Measurements from ENCODE around the gene GOLPH3. TPM values are rescaled to one million over a fixed set of nuclear protein-coding genes. Genes with fewer than 3 reads are reported as not detected.

Gene GOLPH3
- polyA plus RNA-seq, 1 donor from 2014 or later, result 75.8 TPM

DNA sequence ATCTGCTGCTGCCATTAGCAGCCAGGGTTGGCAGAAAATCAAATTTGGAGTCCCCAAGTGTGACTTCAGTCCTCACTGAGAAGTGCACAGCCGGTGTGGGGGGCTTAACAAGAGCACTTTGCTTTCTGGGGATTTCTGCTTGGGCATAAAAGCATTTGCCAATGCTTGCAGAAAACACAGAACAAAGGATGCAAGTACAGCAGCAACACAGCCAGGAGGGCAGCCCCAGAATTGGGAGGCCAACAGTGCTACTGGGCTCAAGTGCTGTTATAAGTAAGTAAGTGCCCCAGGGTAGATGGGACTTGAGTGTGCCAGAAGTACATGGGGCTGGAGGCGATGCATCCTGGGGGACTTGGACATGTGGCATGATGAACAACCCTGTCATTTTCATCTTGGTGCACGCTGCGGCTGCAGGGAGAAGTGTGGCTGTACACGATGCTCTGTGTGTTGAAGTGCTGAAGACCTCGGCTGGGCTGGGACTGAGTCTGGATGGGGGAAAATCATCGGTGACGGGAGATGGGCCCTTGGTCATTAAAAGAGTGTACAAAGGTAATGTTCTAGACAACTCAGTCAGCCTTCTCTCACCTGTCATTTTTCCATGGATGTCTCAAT lies 73.3 kb downstream of the GOLPH3 start:
- Histone ChIP-seq H3K36me3 (ENCODE audit: insufficient read depth, low read length) (peaks cover 13% of the 10 kb centered on the region), H4K20me1 (ENCODE audit: insufficient read depth) (no peaks in the 10 kb centered on the region), H3K4me2 (ENCODE audit: low read length) (no peak overlapping the region), H3K4me3 (ENCODE audit: low read length) (no peak overlapping the region), H2AFZ (ENCODE audit: low read depth, low read length) (no peak overlapping the region), H3F3A (ENCODE audit: insufficient read depth, low read length, poor library complexity, severe bottlenecking) (no peaks in the 10 kb centered on the region), H3K27ac (ENCODE audit: low read length) (no peak overlapping the region), H3K79me2 (replicated peaks; ENCODE audit: insufficient read depth, low read length) (no peaks in the 10 kb centered on the region), H3K9me2 (ENCODE audit: insufficient read depth, low read length) (no peaks in the 10 kb centered on the region), H3K27me3 (ENCODE audit: insufficient read depth, low read depth, low read length) (no peaks in the 10 kb centered on the region), H3K9ac (ENCODE audit: low read length) (no peak overlapping the region), H3K9me3 (ENCODE audit: low read length) (no peaks in the 10 kb centered on the region)
- TF ChIP-seq, protein P1, sequence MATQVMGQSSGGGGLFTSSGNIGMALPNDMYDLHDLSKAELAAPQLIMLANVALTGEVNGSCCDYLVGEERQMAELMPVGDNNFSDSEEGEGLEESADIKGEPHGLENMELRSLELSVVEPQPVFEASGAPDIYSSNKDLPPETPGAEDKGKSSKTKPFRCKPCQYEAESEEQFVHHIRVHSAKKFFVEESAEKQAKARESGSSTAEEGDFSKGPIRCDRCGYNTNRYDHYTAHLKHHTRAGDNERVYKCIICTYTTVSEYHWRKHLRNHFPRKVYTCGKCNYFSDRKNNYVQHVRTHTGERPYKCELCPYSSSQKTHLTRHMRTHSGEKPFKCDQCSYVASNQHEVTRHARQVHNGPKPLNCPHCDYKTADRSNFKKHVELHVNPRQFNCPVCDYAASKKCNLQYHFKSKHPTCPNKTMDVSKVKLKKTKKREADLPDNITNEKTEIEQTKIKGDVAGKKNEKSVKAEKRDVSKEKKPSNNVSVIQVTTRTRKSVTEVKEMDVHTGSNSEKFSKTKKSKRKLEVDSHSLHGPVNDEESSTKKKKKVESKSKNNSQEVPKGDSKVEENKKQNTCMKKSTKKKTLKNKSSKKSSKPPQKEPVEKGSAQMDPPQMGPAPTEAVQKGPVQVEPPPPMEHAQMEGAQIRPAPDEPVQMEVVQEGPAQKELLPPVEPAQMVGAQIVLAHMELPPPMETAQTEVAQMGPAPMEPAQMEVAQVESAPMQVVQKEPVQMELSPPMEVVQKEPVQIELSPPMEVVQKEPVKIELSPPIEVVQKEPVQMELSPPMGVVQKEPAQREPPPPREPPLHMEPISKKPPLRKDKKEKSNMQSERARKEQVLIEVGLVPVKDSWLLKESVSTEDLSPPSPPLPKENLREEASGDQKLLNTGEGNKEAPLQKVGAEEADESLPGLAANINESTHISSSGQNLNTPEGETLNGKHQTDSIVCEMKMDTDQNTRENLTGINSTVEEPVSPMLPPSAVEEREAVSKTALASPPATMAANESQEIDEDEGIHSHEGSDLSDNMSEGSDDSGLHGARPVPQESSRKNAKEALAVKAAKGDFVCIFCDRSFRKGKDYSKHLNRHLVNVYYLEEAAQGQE (IDR thresholded peaks at IDR 0.05; ENCODE audit: borderline replicate concordance), result no peak
- no peak for TF ChIP-seq POLR2AphosphoS5 (IDR thresholded peaks at IDR 0.05)
- no peak for TF ChIP-seq EP300 (conservative IDR thresholded peaks at IDR 0.05; ENCODE audit: poor library complexity, severe bottlenecking)
- no peak for TF ChIP-seq RAD21 (conservative IDR thresholded peaks at IDR 0.05)
- TF ChIP-seq, protein P2, sequence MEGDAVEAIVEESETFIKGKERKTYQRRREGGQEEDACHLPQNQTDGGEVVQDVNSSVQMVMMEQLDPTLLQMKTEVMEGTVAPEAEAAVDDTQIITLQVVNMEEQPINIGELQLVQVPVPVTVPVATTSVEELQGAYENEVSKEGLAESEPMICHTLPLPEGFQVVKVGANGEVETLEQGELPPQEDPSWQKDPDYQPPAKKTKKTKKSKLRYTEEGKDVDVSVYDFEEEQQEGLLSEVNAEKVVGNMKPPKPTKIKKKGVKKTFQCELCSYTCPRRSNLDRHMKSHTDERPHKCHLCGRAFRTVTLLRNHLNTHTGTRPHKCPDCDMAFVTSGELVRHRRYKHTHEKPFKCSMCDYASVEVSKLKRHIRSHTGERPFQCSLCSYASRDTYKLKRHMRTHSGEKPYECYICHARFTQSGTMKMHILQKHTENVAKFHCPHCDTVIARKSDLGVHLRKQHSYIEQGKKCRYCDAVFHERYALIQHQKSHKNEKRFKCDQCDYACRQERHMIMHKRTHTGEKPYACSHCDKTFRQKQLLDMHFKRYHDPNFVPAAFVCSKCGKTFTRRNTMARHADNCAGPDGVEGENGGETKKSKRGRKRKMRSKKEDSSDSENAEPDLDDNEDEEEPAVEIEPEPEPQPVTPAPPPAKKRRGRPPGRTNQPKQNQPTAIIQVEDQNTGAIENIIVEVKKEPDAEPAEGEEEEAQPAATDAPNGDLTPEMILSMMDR (IDR thresholded peaks at IDR 0.05; ENCODE audit: poor library complexity, severe bottlenecking), result no peak
- TF ChIP-seq TAF1 (IDR thresholded peaks at IDR 0.05; ENCODE audit: low read depth), result no peak
- no peak for TF ChIP-seq EZH2 (IDR thresholded peaks at IDR 0.05; ENCODE audit: borderline replicate concordance, insufficient read depth, low read length, poor library complexity, severe bottlenecking)

DNA sequence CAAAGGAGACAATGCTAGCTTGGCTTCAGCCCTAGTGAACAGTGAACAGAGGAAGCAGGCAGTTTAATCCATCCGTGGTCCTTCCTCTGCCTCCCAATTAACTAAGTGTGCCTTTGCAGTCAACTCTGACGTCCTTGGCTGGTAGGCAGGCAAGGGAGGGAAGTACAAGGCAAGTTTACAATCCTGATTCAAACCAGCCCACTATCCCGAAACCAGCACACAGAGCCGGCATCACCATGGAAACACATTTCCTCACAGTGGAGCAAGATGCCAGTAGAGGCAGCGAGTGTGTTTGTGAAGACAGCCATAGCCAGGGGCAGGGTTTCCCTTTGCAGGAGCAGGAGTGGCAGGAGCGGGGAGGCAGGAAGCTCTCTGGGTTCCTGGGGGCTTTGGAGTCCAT lies 73.9 kb downstream of the GOLPH3 start:
- TF ChIP-seq EP300 (conservative IDR thresholded peaks at IDR 0.05; ENCODE audit: poor library complexity, severe bottlenecking), result no peak
- TF ChIP-seq RAD21 (conservative IDR thresholded peaks at IDR 0.05), result no peak
- no peak for TF ChIP-seq TAF1 (IDR thresholded peaks at IDR 0.05; ENCODE audit: low read depth)
- no peak for TF ChIP-seq SMC3 (conservative IDR thresholded peaks at IDR 0.05; ENCODE audit: poor library complexity)

More for the DNA sequence above, 73.9 kb downstream of the GOLPH3 start:
- Histone ChIP-seq H3F3A (ENCODE audit: insufficient read depth, low read length, poor library complexity, severe bottlenecking) (no peaks in the 10 kb centered on the region), H3K27ac (ENCODE audit: low read length) (no peak overlapping the region), H3K4me2 (ENCODE audit: low read length) (no peak overlapping the region), H3K79me2 (replicated peaks; ENCODE audit: insufficient read depth, low read length) (no peaks in the 10 kb centered on the region), H3K9ac (ENCODE audit: low read length) (no peak overlapping the region), H3K9me3 (ENCODE audit: low read length) (no peaks in the 10 kb centered on the region), H3K27me3 (ENCODE audit: insufficient read depth, low read depth, low read length) (no peaks in the 10 kb centered on the region), H3K4me3 (ENCODE audit: low read length) (no peak overlapping the region), H3K9me2 (ENCODE audit: insufficient read depth, low read length) (no peaks in the 10 kb centered on the region), H3K36me3 (ENCODE audit: insufficient read depth, low read length) (peaks cover 13% of the 10 kb centered on the region), H4K20me1 (ENCODE audit: insufficient read depth) (no peaks in the 10 kb centered on the region), H2AFZ (ENCODE audit: low read depth, low read length) (no peak overlapping the region)

Data from neural cell (in vitro differentiated cells).